HepG2 (cell line): ENCODE measurements around the gene RNASE8.

Source experiments
- CTCF ChIP-seq: sonication (generic); formaldehyde crosslinking; IDR thresholded peaks from 2 replicates; pipeline ENCODE4 v1.5.0; 2020; ENCODE audit warnings: mild to moderate bottlenecking, missing genetic modification reagents, moderate library complexity
- EP300 ChIP-seq, 3 experiments: sonication (generic) in 1 of 3; formaldehyde crosslinking in 1 of 3; IDR thresholded peaks; 2 replicates each; pipeline versions ENCODE4 v1.5.1 to v1.6.1; 2011 to 2020; ENCODE audit warnings: low read depth in 2 of 3, low read length in 2 of 3, borderline replicate concordance in 1 of 3, improper control_type of control experiment in 1 of 3, mild to moderate bottlenecking in 1 of 3, missing genetic modification reagents in 1 of 3, moderate library complexity in 1 of 3
- FOSL2 ChIP-seq: sonication (generic); formaldehyde crosslinking; IDR thresholded peaks from 2 replicates; pipeline ENCODE4 v1.4.0; 2020; ENCODE audit warnings: missing genetic modification reagents
- TCF7L2 ChIP-seq: IDR thresholded peaks from 2 replicates; pipeline ENCODE4 v1.6.1; 2011; ENCODE audit warnings: mild to moderate bottlenecking, low read depth, low read length, moderate library complexity
- YEATS2 ChIP-seq: sonication (generic); formaldehyde crosslinking; IDR thresholded peaks from 2 replicates; pipeline ENCODE4 v1.4.0; 2020; ENCODE audit warnings: missing genetic modification reagents, borderline replicate concordance

DNA sequence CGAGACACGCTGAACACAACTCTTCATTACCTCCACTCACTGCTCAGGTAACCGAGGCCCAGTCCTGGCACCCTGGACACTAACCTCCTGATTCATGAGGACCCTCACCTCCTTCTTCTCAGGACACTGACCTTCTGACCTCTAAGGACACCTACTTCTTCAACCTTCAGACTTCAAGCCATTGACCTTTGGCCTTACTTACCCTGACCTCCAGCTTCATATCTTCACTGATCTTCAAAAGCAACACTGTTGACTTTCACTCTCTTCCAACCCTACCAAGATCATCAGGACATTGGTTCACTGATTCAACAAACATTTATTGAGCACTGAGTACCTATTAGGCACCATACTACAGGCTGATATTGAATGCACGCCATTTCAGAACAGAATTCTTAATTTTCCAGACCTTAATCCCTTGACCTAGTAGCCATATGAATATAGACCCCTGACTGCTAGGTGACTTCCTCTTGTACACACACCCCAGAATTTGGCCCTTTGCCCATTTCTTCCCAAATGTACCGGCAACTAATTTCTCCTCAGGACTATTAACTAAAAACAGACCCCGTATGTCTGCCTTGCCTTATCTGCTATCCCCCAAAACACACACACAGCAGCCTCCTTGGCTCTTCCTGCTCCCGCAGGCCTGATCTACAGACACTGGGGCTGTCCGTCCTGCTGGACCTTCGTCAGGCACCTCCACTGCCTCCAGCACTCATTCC, 18.3 kb downstream of the RNASE8 start:
- TF ChIP-seq YEATS2 (CRISPR knock-in tag) (no peak), EP300 (IDR thresholded peaks at IDR 0.05; ENCODE audit: low read depth in 2 of 2, low read length in 2 of 2) (no peak), EP300 (CRISPR knock-in tag; IDR thresholded peaks at IDR 0.05; ENCODE audit: borderline replicate concordance) (no peak), TCF7L2 (no peak), CTCF (no peak), FOSL2 (CRISPR knock-in tag) (no peak)
